Ovary (tissue), 3 donors: ENCODE measurements around the gene EPYC.

Experiments used
- CTCF ChIP-seq, 3 donors: fragments of 450-650 bp in 2 of 3; fragments of 200-600 bp in 1 of 3; IDR thresholded peaks; one replicate each; pipeline versions ENCODE4 v1.5.1 to v1.8.0; 2016 to 2022; ENCODE audit warnings: antibody characterized with exemption in 3 of 3, mild to moderate bottlenecking in 1 of 3
- EP300 ChIP-seq: sonication (generic); formaldehyde crosslinking; IDR thresholded peaks from one replicate; pipeline ENCODE4 v1.6.1; 2017; ENCODE audit warnings: antibody characterized with exemption
- donor health status: DM: no; HTN: no; CAD: no.

GRCh38 chr12:90917431-90917830 is 87.3 kb downstream of the EPYC start:
- TF ChIP-seq CTCF (IDR thresholded peaks at IDR 0.05) (no peak), EP300 (no peak)
